Medulla oblongata (tissue), 1 donor: Measurements from ENCODE around the gene DYNLL2.
"Not testable (repeated sequence)": the region's sequence is repeated elsewhere in the genome, so short reads cannot be mapped to it uniquely, and the experiment has no call there.

Experiments used
- DNase-seq: peaks from one replicate; pipeline ENCODE4 v3.0.0-alpha.2; 2015; ENCODE audit errors: extremely low spot score

Gene DYNLL2

DNA sequence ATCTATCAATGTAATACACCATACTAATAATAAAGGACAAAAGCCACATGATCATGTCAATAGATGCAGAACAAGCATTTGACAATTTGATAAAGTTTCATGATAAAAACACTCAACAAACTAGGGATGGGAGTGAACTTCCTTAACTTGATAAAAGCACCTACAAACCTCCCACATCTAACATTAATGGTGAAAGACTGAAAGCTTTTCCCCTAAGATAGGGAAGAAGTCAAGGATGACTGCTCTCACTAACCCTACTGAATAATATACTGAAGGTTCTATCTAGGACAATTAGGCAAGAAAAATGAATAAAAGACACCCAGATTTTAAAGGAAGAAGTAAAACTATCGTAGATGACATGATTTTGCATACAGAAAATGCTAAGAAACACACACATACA is 10.4 kb upstream of the DYNLL2 start:
- DNase-seq = no peak

DNA sequence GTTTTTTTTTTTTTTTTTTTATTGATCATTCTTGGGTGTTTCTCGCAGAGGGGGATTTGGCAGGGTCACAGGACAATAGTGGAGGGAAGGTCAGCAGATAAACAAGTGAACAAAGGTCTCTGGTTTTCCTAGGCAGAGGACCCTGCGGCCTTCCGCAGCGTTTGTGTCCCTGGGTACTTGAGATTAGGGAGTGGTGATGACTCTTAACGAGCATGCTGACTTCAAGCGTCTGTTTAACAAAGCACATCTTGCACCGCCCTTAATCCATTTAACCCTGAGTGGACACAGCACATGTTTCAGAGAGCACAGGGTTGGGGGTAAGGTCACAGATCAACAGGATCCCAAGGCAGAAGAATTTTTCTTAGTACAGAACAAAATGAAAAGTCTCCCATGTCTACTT is 10.0 kb upstream of the DYNLL2 start:
- not testable (repeated sequence) for DNase-seq

DNA sequence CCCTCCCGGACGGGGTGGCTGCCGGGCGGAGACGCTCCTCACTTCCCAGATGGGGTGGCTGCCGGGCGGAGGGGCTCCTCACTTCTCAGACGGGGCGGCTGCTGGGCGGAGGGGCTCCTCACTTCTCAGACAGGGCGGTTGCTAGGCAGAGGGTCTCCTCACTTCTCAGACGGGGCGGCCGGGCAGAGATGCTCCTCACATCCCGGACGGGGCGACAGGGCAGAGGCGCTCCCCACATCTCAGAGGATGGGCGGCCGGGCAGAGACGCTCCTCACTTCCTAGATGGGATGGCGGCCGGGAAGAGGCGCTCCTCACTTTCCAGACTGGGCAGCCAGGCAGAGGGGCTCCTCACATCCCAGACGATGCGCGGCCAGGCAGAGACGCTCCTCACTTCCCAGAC is 8.8 kb upstream of the DYNLL2 start:
- not testable (repeated sequence) for DNase-seq

DNA sequence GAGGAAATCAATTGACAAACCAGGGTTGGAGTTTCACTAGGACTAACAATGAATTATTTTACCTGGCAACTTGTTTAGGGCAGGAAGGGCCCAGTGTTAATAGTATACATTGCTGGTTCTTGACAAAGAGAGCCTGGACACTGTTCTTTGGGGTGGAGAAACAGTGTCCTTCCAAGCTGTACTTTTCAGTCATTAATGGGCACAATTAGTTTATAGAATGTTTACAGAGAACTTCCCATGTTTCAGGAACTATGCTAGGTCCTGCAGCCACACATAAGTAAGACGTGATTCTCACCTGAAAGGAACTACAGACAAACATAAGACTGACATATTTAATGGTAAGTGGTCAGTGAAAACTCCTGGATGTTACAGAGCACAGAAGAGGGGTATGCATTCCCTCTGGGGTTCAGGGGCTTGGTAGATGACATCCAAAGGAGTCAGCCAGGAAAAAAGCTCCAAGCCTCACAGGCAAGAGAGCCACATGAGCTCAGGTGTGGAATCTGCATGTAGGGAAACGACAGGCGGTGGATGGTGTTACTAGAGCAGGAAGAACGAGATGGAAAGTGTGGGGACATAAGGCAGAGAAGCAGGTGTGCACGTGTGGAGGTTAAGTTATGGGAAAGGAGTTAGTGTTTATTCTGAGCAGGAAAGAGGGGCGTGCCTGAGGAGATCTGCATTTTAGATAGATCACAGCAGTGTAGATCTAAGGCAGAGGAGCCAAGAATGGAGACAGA is 3.8 kb upstream of the DYNLL2 start:
- no peak for DNase-seq

DNA sequence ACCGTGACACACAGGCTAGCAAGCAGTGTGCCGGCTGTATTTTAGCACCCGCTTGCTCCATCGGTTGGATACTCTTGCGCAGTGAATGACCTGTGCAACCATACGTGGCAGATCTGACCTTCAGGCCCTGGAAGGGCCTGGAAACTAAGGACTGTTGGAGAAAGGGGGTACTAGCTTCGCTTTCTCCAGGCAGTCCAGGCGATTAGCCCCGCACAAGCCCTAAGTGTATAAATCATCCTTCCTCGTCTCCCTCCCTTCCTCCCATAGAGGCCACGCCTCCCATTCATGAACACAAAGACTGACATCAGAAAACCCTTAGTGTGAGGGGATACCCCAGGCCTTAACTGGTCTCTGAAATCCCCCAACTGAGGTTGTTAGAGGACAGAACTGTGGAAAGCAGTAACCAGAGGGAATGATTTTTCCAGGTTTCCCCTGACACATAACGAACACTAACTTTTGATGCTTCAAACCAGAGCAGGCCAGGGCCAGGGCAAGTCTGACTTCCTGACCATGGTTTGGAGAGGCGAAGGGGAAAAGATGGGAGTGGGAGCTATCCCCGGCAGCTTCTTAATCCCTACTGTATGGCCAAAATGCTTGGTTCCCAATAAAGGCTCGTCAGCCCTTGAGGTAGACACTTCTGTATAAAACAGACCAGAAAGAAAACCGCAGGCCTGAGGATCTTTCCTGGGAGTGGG is 1.4 kb upstream of the DYNLL2 start:
- DNase-seq = peak; percentile 23

DNA sequence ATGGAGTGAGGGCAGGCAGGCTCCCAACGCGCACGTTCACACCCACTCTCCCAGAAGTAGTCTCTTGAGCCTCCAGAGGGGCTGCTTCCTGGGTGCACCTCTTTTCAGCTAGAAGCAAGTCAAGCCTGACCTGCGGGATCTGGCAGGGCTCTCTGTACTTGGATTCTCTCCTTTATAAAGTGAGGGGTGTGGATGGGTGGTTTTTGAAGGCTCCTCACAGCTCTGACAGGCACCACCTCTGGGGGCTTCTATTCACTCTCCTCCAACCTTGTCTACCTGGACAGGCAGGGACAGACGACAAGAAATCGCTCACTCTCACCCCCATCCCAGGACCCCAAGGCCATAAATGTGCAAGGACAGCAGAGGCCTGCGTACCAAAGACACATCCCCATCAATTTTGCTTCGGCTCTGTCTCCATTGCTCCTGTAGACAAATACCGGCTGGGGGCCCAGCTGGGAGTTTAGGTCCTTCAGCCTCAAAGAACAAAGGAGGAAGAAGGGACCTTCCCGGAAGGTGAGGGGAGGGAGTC is 814 bp upstream of the DYNLL2 start:
- no peak for DNase-seq

DNA sequence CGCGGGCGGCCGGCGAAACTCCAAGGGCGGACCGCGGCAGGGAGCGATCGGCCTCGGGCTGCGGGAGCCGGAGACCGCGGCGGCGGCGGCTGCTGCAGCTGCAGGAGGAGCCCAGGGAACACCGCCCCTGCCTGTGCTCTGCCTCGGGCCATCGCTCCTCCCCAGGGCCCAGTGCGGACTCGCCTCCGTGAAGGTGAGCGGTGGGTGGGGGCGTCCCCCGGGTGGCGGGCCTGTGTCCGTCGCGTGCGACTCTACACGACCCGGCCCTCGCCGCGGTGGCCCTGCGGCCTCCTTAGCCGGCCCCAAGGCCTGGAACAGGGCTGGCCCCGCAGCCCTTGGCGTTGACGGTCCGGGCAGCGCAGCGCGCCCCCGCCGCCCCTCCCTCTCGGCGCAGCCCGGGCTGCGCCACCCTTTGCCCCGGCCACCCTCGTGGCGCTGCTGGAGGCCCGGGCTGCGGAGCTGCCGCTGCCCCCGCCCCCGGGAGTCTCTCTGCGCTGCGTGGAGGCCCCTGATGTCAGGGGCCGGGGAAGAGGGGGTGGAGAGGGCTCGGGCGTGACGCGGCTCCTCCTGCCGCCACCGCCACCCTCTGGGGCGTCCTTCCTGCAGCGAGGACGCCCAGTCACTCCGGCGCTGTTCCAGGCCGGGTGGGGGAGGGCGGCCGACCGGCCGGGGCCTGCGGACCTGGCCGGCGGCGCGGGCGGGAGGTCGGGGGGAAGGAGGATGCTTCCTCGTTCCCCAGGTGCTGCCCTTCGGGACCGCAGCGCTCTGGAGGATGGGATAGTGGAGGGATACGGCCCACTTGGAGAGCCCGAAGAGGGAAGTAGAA is 485 bp downstream of the DYNLL2 start:
- DNase-seq = peak; percentile 61

DNA sequence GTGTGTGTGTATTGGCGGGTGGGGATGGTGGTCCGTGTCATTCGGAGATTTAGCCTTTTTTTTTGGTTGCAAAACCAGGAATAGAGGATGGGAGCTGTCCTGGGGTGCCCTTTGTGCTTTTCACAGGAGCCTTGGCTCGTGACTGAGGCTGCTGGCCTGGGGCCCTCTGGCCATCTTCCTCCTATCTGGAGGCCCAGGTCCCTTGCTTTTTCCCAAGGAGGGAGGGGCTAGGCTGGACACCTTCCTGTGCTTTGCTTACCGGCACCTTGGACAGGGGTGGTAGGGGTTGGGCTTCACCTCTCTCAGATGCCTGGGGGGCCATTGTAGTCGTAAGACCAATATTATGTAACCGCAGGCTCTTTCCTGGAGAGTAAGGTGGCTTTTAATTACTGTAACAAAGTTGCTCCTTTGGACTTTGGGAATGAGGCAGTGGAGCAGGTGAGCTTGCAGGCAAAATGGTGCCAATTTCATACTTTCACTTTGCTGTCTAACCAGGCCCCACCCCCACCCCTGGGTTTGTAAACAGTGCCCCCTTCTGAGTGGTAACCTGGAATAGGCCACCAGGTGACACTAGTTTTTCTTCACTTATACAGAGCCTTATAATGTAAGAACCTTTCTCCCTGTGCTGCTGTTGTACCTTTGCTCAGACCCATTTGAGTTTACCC is 1.2 kb downstream of the DYNLL2 start:
- DNase-seq = peak; percentile 29

DNA sequence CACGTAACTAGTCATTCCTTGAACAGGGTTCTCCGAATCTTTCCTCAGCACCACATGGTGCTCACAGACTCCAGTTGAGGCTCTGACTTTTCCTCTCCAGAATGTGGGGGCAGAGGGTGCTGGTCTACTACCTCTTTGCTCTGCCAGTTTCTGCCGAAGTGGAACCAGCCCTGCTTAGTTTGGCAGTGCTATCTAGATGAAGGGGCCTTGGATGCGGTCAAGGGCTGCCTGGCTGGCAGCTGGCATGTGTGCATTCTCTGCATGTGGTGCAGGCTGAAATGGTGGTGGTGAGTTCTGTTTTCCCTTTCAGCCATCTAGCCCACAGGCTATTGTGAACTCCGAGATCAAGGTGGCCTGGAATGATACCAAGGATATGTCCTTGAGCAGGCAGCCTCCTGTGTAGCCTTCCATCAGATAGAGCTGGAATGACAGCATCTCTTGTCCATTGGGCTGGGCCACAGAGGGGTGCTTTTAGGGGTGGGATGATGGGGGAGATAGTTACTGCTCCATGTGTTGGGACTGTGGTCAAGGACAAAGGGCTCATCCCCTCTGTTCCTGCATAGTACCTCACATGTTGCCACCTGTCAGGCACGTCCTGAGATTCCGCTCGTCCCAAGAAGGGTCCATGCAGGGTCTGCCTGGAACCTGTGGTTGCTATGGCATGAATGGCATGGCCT is 2.0 kb downstream of the DYNLL2 start:
- no peak for DNase-seq

DNA sequence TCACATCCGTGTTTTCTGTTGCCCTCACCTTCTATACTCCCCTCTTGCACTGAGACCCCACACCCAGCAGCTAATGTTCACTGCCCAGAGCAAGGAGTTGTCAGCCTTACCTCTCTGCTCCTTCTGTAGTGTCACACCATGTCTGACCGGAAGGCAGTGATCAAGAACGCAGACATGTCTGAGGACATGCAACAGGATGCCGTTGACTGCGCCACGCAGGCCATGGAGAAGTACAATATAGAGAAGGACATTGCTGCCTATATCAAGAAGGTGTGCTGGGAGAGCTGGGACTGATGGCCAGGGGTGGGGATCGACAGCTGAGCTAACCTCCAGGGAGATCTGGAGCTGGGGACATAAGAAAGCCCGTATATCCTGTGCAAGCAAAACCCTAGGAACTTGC is 3.7 kb downstream of the DYNLL2 start:
- DNase-seq = no peak

DNA sequence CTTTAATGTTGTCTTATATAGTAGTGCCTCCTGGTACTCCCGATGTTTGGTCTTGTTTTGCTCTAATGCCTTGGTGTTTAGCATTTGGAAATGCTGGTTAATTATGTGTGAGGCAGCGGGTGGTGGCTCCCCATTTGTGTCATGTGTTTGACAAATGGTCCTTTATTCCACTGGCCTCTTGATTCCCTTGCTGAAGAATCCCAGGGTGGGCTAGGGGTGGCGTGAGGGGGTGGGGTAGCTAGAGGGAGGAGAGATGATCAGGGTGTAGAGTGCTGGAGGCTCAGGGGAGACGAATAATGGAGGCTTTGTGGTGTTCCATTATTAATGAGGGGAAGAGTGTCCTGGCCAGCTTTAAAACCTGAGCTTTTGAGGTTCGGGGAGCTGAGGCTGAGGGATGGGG is 5.4 kb downstream of the DYNLL2 start:
- peak; percentile 41 for DNase-seq

DNA sequence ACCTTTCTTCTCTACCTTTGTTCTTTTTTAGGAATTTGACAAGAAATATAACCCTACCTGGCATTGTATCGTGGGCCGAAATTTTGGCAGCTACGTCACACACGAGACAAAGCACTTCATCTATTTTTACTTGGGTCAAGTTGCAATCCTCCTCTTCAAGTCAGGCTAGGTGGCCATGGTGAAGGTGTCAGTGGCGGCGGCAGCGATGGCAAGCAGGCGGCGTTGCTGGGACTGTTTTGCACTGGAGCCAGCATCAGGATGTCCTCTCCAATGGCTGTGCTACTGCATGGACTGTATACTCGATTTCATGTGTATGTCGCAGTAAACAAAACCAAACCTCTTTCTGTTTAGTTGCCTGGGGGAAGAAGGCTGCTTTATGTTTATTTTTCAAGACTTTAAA is 5.9 kb downstream of the DYNLL2 start:
- no peak for DNase-seq

DNA sequence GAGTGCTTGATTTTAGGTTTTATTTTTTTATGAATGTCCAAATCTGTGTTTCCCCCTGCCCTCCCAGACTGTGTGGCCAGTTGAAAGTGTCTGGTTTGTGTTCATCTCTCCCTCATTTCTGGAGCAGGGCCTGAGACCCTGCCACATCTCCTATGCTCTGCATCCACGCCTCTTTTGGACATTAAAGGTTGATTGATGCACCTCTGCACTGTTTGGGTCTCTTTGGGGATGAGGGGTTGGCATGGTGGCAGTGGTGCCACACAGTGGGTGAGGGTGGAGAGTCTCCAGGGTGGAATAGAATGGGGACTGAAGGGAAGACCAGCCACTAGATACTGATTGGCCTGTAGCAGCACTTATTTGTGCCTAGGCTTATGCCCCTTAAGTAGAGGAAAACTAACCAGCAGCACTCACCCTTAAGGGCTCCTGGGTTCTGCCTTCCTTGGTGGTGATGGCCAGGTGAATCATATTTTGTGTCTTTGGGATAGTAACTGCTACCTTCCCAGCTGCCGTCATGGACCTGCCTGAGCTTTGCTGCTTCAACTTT is 7.9 kb downstream of the DYNLL2 start:
- DNase-seq = no peak

DNA sequence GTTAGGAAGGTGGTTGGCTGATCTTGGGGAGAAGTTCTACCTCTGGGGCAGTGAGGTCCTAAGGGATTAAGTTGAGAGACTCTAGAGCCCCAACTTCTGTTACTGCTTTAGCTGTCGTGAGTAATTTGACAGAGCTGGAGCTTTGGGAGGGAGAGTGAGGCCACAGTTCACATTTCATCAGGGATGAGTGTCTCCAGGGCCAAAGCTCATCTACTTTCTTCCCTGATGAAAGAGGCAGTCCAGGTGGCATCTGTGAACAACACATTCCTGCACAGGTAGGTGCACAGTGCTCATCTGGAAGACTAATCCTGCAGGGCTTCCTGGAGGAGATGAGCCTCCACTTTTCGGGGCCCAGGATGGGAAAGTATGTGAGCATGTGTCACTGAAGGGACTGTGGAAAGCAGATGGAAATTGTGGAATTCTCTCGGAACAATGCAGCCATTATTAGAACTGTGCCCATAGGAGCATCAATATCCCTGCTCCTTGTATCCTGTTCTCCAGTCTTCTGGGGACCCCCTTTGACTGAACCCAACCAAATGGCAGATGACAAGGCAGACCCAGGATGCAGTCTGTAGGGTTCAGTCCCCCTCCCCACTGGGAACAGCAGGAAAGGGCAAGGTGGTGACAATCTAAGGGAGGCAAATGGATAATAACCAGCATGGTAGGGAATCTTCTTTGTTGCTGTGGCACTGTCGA is 9.0 kb downstream of the DYNLL2 start:
- DNase-seq = no peak

DNA sequence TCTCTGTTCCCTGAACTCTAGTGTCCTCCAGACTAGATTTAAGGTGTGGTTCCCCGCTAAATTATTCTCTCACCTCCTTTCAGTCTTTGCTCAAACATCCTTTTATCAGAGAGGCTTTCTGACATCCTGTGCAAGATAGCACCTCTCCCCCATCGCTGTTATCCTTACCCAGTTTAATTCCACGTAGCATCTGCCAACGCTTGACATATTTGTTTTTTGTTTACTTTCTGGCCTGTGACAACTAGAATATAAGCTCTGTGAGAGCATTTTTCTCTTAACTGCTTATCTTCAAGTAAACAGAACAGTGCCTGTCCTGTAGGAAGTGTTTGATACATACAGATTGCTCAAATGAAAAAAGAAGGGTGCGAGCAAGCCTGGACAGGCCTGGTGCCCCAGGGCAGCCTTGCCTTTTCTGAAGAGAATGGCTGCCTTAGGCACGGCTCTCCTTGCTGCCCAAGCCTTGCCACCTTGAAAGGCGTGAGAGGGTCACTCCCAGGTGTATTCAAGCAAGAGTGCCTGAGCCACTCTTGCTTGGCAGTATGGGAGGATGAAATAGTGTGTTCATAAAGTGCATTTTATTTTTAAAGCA is 9.7 kb downstream of the DYNLL2 start:
- no peak for DNase-seq

DNA sequence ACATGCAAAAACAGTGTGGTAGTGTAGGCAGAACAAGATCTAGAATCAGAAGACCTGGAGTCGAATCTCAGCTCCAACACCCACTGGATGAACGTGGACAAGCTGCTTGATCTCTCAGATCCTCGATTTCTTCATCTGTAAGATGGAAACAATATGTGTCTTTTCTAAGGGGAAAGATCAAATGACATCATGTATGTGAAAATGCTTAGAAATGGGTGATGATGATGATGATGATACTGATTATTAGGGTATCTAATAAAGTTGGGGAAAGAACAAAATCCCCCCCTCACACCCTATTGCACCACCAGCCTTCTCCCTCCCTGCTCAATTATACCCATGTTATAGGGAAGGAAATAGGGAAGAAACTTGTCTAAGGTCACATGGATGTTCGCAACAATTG is 10.9 kb downstream of the DYNLL2 start:
- no peak for DNase-seq

DNA sequence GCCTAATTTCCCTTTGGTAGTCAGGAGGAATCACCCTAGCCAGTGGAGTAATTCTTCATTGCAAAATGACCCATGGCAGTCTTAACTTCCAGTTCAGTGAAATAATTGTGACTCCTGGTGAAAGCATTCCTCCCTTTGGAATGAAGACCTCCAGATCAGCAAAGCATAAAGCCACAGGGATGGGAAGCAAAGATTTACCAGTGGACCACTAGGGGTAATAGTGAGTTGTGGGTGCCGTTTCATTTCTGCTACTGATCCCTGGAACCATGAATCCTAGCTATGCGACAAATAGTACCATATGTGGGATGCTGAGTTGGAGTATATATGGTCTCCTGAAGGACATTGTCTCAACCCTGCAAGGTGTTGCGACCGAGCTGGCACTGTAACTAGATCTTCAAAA is 13.7 kb downstream of the DYNLL2 start:
- DNase-seq = no peak

DNA sequence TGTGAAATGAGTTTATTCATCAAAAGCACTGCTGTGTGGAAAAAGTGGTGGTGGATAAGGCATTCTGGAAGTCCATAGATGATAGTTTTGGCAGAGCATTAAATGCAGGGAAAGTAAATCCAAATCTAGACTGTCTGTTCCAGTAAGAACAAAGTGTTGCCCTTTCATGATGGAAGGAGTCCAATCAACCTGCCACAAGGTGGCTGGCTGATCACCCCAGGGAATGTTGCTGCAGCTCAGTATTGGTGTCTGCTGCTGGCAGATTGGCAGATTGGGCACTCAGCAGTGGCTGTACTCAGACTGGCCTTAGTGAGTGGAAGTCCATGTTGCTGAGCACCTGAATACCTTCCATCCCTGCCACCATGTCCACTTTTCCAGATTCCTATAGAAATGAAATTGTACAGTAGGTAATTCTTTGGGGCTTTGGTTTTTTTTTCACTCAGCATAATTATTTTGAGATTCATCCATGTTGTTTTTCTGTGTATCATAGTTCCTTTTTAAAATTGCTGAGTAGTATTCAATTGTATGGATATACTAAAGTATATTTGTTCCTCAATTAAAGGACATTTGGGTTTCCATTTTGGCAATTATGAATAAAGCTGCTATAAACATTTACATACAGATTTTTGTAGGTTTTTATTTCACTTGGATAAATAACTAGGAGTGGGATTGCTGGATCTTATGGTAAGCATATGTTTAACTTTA is 14.3 kb downstream of the DYNLL2 start:
- no peak for DNase-seq

DNA sequence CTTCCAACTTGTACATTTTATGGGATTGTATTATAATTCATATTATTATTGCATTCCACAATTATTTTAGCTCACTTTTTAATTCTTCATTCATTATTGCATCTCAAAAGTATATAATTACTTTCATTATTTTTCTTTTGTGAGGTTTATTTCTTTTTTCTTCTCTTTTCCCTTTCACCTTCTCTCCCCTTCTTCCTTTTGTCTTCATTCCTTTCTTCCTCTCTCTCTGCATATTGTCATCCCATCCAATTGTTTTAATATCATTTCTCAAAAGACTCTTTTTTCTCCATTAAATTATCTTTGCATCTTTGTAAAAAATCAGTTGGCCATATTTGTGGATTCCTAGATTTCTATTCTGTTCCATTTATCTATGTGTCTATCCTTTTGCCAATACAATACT is 17.3 kb downstream of the DYNLL2 start:
- DNase-seq = no peak
